ENCODE results near the gene RPL18A. TPM values are rescaled to one million over a fixed set of nuclear protein-coding genes. Genes with fewer than 3 reads are reported as not detected.

RPL18A gene
- total RNA-seq, 1 experiment from 2014 or later: 2,837 TPM

DNA sequence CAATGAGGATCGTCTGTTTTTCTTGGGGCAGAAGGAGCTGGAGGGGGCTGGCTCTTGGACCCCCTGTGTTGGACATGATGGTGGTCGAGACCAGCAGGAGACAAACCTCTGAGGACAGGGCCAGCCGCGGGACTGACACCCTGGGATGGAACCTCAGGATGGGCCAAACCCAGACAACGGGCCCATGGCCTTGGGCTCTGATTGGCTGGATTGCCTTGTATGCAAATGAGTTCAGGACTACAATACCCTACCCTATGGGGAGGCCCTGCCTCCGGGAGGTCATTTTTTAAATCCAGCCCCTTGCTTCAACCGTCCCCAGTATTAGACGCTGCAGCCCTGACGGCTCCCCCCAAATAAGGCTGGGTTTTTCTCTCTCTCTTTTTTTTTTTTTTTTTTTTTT lies 34.1 kb downstream of the RPL18A start:
- Histone ChIP-seq H3K23me2 (ENCODE audit: insufficient read length, low read depth, low read length, poor library complexity, severe bottlenecking) (no peaks in the 10 kb centered on the region), H4K8ac (replicated peaks; ENCODE audit: insufficient read length, low read depth, low read length) (no peak overlapping the region), H4K20me1 (ENCODE audit: control insufficient read depth, insufficient read depth, insufficient read length) (no peaks in the 10 kb centered on the region), H3K27me3 (ENCODE audit: insufficient read depth, low read length) (no peaks in the 10 kb centered on the region), H2BK20ac (ENCODE audit: low read depth, low read length, poor library complexity, severe bottlenecking) (no peak overlapping the region), H3K14ac (ENCODE audit: insufficient read depth, low read length) (no peak overlapping the region), H3K9ac (ENCODE audit: extremely low read depth, insufficient read length, low read length) (no peak overlapping the region), H2BK12ac (ENCODE audit: insufficient read length, low read depth, low read length) (no peak overlapping the region), H3K79me1 (ENCODE audit: insufficient read depth, low read depth, low read length, poor library complexity, severe bottlenecking) (no peaks in the 10 kb centered on the region), H3K4ac (ENCODE audit: low read depth, low read length) (no peak overlapping the region), H3K4me2 (ENCODE audit: insufficient read depth, insufficient read length, low read length) (no peak overlapping the region), H3K9me3 (ENCODE audit: control insufficient read depth, low read depth, low read length) (no peaks in the 10 kb centered on the region), H2AK5ac (ENCODE audit: insufficient read length, low read length) (no peak overlapping the region), H2BK5ac (ENCODE audit: insufficient read length, low read length) (no peak overlapping the region), H4K5ac (ENCODE audit: insufficient read length, low read depth, low read length) (no peak overlapping the region), H3K56ac (ENCODE audit: insufficient read length, low read depth, low read length) (no peak overlapping the region), H2BK120ac (ENCODE audit: low read depth, low read length, poor library complexity, severe bottlenecking) (no peak overlapping the region), H3K4me1 (ENCODE audit: insufficient read depth, low read length) (no peaks in the 10 kb centered on the region), H3T11ph (ENCODE audit: low read length) (no peak overlapping the region), H3K23ac (ENCODE audit: insufficient read length, low read depth, low read length) (no peak overlapping the region), H3K27ac (ENCODE audit: insufficient read length, low read depth, low read length) (no peak overlapping the region), H2BK15ac (ENCODE audit: low read depth, low read length) (no peak overlapping the region), H2AFZ (ENCODE audit: low read length) (no peak overlapping the region), H4K91ac (ENCODE audit: insufficient read length, low read depth, low read length) (no peak overlapping the region), H3K18ac (ENCODE audit: insufficient read length, low read depth, low read length) (no peak overlapping the region), H3K79me2 (ENCODE audit: insufficient read depth, low read length) (no peaks in the 10 kb centered on the region)
- no peak overlapping the region for H3K4me3 Mint-ChIP-seq
- no peak overlapping the region; a peak in 1 of 7 replicates for H3K27ac Mint-ChIP-seq
- H3K4me1 Mint-ChIP-seq: peaks cover 6 to 12% of the 10 kb centered on the region in 2 experiments
- DNase-seq: no peak
- no CpG with 5 or more reads among the region's 9 CpGs for WGBS (ENCODE audit: extremely low coverage, insufficient read length, low lambda C conversion rate)
- TF ChIP-seq, protein P1, sequence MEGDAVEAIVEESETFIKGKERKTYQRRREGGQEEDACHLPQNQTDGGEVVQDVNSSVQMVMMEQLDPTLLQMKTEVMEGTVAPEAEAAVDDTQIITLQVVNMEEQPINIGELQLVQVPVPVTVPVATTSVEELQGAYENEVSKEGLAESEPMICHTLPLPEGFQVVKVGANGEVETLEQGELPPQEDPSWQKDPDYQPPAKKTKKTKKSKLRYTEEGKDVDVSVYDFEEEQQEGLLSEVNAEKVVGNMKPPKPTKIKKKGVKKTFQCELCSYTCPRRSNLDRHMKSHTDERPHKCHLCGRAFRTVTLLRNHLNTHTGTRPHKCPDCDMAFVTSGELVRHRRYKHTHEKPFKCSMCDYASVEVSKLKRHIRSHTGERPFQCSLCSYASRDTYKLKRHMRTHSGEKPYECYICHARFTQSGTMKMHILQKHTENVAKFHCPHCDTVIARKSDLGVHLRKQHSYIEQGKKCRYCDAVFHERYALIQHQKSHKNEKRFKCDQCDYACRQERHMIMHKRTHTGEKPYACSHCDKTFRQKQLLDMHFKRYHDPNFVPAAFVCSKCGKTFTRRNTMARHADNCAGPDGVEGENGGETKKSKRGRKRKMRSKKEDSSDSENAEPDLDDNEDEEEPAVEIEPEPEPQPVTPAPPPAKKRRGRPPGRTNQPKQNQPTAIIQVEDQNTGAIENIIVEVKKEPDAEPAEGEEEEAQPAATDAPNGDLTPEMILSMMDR (conservative IDR thresholded peaks at IDR 0.05): no peak
- H3K9me3 Mint-ChIP-seq: peaks cover 0 to under 1% of the 10 kb centered on the region in 2 experiments; a peak in 2 of 5 replicates
- no peaks in the 10 kb centered on the region for H3K36me3 Mint-ChIP-seq (ENCODE audit: insufficient read depth in 1 of 3, low read depth in 3 of 3)
- peaks cover 25% of the 10 kb centered on the region for H3K27me3 Mint-ChIP-seq (ENCODE audit: low read depth)

Measured in H9 (cell line).